Large intestine (tissue), 12 donors: ENCODE results near the gene DCAF8L2. TPM values are rescaled to one million over a fixed set of nuclear protein-coding genes. Genes with fewer than 3 reads are reported as not detected.
A peak's percentile ranks its signal among the peaks of the same experiment; 100 is the strongest.
"Not testable (repeated sequence)": the region's sequence is repeated elsewhere in the genome, so short reads cannot be mapped to it uniquely, and the experiment has no call there.

Experiments used
- DNase-seq, 2 donors: peaks; one replicate each; pipeline versions ENCODE4 v3.0.0 to v3.0.0-alpha.2; 2013
- H3K27ac ChIP-seq: one replicate; pipeline ENCODE4 v1.5.1; 2013; ENCODE audit warnings: low read length
- H3K27me3 ChIP-seq: 2 replicates; pipeline ENCODE4 v1.6.1; 2013; ENCODE audit warnings: low read length; ENCODE audit not compliant: control insufficient read depth, insufficient read depth
- H3K36me3 ChIP-seq: 2 replicates; pipeline ENCODE4 v1.6.1; 2013; ENCODE audit warnings: low read length; ENCODE audit not compliant: control insufficient read depth, insufficient read depth
- H3K4me1 ChIP-seq: one replicate; pipeline ENCODE4 v1.6.1; 2013; ENCODE audit warnings: low read length; ENCODE audit not compliant: control insufficient read depth, insufficient read depth
- H3K4me3 ChIP-seq: one replicate; pipeline ENCODE4 v1.5.1; 2013; ENCODE audit warnings: low read length
- H3K9me3 ChIP-seq: one replicate; pipeline ENCODE4 v1.6.1; 2013; ENCODE audit warnings: mild to moderate bottlenecking, low read depth, low read length, moderate library complexity; ENCODE audit not compliant: control insufficient read depth
- WGBS: methylation state at CpG from one replicate; pipeline ENCODE4 v1.1.5; 2013; ENCODE audit warnings: low lambda C conversion rate; ENCODE audit not compliant: insufficient coverage; 5-methylcytosine and 5-hydroxymethylcytosine counted together
- long read RNA-seq, 11 donors: transcript quantifications; one replicate each; lab custom pipeline, GENCODE V29; 2026
- polyA plus RNA-seq: library from polyadenylated mRNA; unstranded; fragments of 120-200 nt; gene quantifications from one replicate; pipeline ENCODE4 v1.2.1, GENCODE V29; 2013

Gene DCAF8L2
- 0.03 TPM for polyA plus RNA-seq
- long read RNA-seq, donor 1: 0 reads
- long read RNA-seq, donor 2: 0 reads
- long read RNA-seq, donor 3: 0 reads
- long read RNA-seq, donor 4: 0 reads
- long read RNA-seq, donor 5: 0 reads
- long read RNA-seq, donor 6: 0 reads
- long read RNA-seq, donor 7: 0 reads
- long read RNA-seq, donor 8: 0 reads
- long read RNA-seq, donor 9: 0 reads
- long read RNA-seq, donor 10: 0 reads
- long read RNA-seq, donor 11: 0 reads

DNA sequence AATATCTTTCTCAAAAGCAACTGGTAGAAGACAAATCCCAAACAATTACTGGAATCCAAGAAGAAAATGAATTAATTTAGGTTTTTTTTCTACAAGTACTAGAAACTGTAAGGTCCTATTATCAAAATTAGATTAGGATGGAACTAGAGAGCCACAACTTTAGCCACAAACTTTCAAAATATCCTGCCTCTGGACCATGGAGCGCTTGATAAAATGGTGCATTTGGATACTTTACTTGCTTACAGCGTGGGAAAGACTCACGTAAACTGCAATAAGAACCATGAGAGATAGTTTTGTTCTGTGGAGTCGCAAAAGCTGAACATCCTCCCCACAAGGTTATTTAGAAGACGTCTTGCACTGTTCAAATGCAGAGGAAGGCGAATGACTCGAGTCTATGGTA, at the start of gene DCAF8L2:
DCAF8L2 (plus strand) TSS at position 301 of the 400 bp plus-strand sequence. CDS start 156,552 bp downstream, outside the sequence.
- DNase-seq: no peak
- no CpG with 5 or more reads among the region's 7 CpGs for WGBS
- Histone ChIP-seq H3K9me3 (no peaks in the 10 kb centered on the region), H3K4me3 (no peak within 1 kb of the TSS), H3K27me3 (no peaks in the 10 kb centered on the region), H3K4me1 (no peaks in the 10 kb centered on the region), H3K36me3 (no peaks in the 10 kb centered on the region), H3K27ac (no peak within 1 kb of the TSS)

DNA sequence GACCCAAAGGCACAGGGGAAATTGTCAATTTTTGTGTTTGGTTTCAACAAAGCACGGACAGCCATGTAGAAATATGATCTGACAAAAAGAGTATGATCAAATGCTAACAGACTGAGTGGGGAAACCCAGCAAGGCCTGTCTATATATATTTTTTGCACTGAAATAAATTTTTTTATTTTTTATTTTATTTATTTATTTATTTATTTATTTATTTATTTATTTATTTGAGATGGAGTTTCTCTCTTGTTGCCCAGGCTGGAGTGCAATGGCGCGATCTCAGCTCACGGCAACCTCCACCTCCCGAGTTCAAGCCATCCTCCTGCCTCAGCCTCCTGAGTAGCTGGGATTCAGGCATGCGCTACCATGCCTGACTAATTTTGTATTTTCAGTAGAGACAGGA, 49.0 kb upstream of the DCAF8L2 start:
- H3K9me3 ChIP-seq, H3K4me1 ChIP-seq, H3K27me3 ChIP-seq, H3K27ac ChIP-seq, H3K36me3 ChIP-seq, DNase-seq, H3K4me3 ChIP-seq: not testable (repeated sequence)
- no CpG with 5 or more reads among the region's 6 CpGs for WGBS

DNA sequence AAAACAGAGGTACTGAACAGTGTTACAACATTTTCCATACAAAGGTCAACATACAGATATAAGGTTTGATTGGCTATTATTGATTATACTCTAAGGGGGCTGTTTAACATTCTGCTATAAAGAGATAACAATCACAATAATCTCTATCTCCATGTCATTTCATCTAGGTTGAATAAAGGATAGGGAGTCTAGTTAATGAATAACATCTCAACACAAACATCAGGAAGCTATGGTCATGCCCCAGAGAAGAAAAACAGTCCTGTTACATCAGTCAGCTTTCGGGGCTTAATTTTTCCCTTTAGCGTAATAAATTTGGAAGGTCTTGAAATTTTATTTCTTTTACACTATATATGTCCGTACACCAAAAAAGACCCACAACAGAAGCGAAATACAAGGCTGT, 41.5 kb upstream of the DCAF8L2 start:
- Histone ChIP-seq H3K4me3 (no peak overlapping the region), H3K4me1 (peaks cover 4% of the 10 kb centered on the region), H3K27ac (no peak overlapping the region), H3K9me3 (peaks cover 3% of the 10 kb centered on the region), H3K27me3 (no peaks in the 10 kb centered on the region), H3K36me3 (no peaks in the 10 kb centered on the region)
- no peak for DNase-seq
- no CpG with 5 or more reads among the region's 4 CpGs for WGBS

DNA sequence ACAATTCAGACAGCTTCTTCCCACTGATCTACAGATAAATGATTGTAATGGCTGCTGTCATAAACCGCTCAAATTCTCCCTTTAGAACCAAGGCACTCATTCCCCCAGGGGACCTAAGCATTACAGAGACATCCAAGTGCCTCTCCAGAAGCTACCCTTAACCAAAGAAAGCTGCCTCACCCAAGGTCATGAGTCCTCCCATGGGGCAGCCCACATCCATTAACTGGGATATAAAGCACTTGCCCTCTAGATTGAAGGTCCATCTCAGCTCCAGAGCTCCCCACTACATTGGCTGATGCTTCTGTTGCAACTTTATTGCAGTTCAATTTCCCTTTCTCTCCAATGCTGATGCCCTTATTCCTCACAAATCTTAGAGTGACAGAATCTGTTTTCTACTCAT, 40.5 kb upstream of the DCAF8L2 start:
- H3K4me1 ChIP-seq: peaks cover 4% of the 10 kb centered on the region
- no peaks in the 10 kb centered on the region for H3K27me3 ChIP-seq
- H3K4me3 ChIP-seq: no peak overlapping the region
- peak; percentile 38 to 66 for DNase-seq
- WGBS: no CpG with 5 or more reads among the region's 1 CpG
- no peak overlapping the region for H3K27ac ChIP-seq
- peaks cover 3% of the 10 kb centered on the region for H3K9me3 ChIP-seq
- H3K36me3 ChIP-seq: no peaks in the 10 kb centered on the region

DNA sequence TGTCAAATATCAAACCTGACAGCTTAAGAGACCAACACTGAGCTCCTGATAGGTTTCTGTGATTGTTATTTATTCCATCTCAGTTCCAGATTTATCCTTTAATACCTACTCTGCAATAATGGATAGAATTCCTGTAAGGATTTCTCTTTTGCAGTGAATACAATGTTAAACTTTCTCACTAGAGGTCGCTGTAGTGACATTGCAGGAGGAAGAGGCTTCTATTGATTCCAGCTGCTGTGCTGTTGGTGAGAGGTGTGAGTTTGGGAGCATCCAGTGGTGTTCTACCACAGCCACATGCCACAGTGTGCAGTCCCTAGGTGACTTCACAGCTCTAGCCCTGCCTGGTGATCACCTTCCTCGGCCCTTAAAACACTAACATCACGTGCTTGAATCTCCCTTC, 34.6 kb upstream of the DCAF8L2 start:
- WGBS: no CpG with 5 or more reads among the region's 3 CpGs
- Histone ChIP-seq H3K4me3 (no peak overlapping the region), H3K9me3 (no peaks in the 10 kb centered on the region), H3K27me3 (no peaks in the 10 kb centered on the region), H3K36me3 (no peaks in the 10 kb centered on the region), H3K4me1 (no peaks in the 10 kb centered on the region), H3K27ac (no peak overlapping the region)
- DNase-seq: peak; percentile 9 to 13

DNA sequence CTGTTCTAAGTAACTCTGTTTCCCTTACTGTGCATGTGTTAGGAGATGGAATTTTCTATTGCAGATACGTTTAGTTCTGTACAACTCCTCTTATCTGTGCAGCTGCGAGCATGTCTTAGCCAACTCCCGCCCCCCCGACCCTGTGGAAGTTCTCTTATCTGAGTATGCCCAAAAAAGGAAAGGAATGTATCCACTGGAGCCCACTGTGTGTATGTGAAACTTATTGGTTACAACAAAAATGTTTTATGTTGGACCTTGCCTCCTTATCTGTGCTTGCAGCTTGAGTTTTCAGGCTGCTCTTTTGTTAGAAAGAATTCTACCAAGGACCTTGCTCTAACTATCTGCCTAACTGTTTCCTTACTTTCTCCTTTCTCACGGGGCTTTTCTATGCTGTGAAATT, 24.2 kb upstream of the DCAF8L2 start:
- no CpG with 5 or more reads among the region's 5 CpGs for WGBS
- Histone ChIP-seq H3K36me3 (no peaks in the 10 kb centered on the region), H3K9me3 (no peaks in the 10 kb centered on the region), H3K27ac (peak overlapping the region; percentile 83), H3K4me1 (peaks cover 18% of the 10 kb centered on the region), H3K4me3 (no peak overlapping the region), H3K27me3 (no peaks in the 10 kb centered on the region)
- peak; percentile 66 to 83 for DNase-seq

DNA sequence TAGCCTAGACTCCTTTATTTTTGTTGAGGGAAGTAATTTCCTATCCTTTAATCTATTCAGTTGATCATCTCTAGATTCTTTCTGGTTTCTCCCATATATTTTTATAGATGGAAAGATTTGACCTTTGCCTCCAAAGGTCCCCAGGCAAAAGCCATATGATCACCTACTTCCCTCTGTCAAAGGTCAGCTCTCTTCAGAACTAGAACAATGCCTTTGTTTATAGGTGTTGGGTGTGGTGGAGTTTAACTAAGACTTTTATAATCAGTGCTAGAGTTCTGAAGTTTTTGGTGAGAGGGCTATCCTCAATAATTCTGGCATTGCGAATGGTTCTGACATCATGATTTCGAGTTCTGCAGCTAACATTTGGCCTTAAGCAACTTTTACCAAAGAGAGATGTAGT, 19.0 kb upstream of the DCAF8L2 start:
- Histone ChIP-seq H3K36me3 (no peaks in the 10 kb centered on the region), H3K27ac (no peak overlapping the region), H3K27me3 (no peaks in the 10 kb centered on the region), H3K9me3 (no peaks in the 10 kb centered on the region), H3K4me3 (no peak overlapping the region), H3K4me1 (peaks cover 14% of the 10 kb centered on the region)
- WGBS: no CpG with 5 or more reads among the region's 2 CpGs
- DNase-seq: peak in 1 of 2 donors; percentile 24

DNA sequence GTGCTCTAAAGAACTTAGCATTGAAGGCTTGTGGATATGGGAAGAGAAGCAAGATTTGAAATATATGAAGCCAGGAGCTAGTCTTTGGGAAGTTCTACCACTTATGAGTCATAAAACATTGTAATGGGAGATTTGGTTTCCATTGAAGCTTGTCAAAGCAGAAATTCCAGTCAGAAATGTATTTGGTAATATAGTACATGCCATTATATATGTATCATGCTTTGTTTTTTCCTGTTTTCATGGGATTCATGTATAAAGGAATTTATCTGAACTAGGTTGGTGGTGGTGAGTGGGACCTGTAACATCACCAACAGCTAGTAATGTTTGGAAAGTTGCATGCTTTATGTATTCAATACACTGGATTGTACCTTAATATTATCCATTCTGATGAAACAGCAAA, 14.6 kb upstream of the DCAF8L2 start:
- H3K4me1 ChIP-seq: peaks cover under 1% of the 10 kb centered on the region
- H3K27ac ChIP-seq: no peak overlapping the region
- no peaks in the 10 kb centered on the region for H3K36me3 ChIP-seq
- H3K27me3 ChIP-seq: no peaks in the 10 kb centered on the region
- DNase-seq: no peak
- no peak overlapping the region for H3K4me3 ChIP-seq
- H3K9me3 ChIP-seq: no peaks in the 10 kb centered on the region

DNA sequence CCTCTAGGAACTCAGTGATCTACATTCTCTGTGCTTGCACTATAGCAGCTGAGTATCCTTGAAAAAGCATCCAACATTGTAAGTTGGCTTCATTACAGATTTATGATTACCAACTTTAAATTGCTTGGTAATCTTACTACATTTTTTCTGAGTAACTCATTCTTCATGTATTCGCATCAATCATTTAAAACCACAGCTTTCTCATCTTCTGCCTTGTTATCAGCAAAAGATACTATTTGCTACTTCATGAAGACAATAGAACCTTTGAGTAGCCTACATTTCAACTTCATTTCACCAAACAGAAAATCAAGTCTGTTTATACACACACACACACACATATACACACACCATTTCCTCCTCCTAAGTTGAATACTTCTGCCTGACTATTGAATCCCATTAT, 6.2 kb upstream of the DCAF8L2 start:
- H3K4me3 ChIP-seq: no peak overlapping the region
- WGBS: no CpG with 5 or more reads among the region's 1 CpG
- no peaks in the 10 kb centered on the region for H3K4me1 ChIP-seq
- H3K36me3 ChIP-seq: no peaks in the 10 kb centered on the region
- H3K27me3 ChIP-seq: no peaks in the 10 kb centered on the region
- H3K9me3 ChIP-seq: no peaks in the 10 kb centered on the region
- H3K27ac ChIP-seq: no peak overlapping the region
- no peak for DNase-seq

DNA sequence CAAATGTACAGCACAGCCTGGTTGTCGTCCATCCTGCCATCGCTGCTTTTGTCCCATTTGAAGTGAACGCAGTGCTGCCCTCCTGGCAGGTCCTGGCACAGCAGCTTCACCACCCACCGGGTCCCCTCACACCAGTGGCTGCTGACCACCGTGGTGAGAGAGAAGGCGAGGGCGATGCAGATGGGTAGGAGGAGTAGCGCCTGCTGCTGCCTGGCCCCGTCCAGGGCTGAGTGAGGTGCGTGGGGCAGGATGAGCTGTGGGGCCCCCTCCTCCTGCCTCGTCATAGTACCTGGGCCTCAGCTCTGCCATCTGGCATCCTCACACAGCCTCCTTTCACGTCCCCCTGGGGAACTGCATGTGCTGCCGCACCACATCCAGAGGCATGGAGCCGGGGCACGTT, 1.8 kb downstream of the DCAF8L2 start:
- DNase-seq: no peak
- Histone ChIP-seq H3K9me3 (no peaks in the 10 kb centered on the region), H3K36me3 (no peaks in the 10 kb centered on the region), H3K27me3 (no peaks in the 10 kb centered on the region), H3K4me1 (no peaks in the 10 kb centered on the region), H3K27ac (no peak overlapping the region), H3K4me3 (no peak overlapping the region)
- no CpG with 5 or more reads among the region's 15 CpGs for WGBS

DNA sequence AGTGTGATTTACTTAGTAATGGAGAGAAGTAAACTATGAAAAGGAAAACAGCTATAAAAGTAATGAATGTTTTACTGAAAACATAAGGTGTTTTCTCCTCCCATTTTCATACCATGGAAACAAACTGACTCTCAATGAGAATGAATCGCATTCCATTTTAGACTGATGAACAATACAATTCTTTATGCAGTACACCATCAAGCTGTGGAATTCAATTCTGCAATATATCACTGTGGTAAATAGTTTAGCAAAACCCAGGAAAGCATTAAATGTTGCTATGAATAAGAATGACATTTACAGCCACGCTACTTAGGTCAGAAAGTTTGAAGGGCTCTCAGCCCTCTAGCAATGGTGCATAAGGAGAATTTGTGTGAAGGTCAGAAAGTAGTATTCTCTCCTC, 7.4 kb downstream of the DCAF8L2 start:
- H3K27ac ChIP-seq: no peak overlapping the region
- no peaks in the 10 kb centered on the region for H3K4me1 ChIP-seq
- no peak overlapping the region for H3K4me3 ChIP-seq
- no CpG with 5 or more reads among the region's 2 CpGs for WGBS
- no peaks in the 10 kb centered on the region for H3K27me3 ChIP-seq
- no peak for DNase-seq
- H3K9me3 ChIP-seq: no peaks in the 10 kb centered on the region
- H3K36me3 ChIP-seq: no peaks in the 10 kb centered on the region
